Dermis microvascular lymphatic vessel endothelial cell (primary cell): ENCODE measurements around the gene TENM3. TPM values are rescaled to one million over a fixed set of nuclear protein-coding genes. Genes with fewer than 3 reads are reported as not detected.

Experiments used
- DNase-seq, 2 donors: peaks; one replicate each; pipeline versions ENCODE4 v3.0.0 to v3.0.0-alpha.2; 2010; ENCODE audit warnings: low read depth in 2 of 2
- total RNA-seq: library from RNA; depleted of rRNA; stranded (reverse); fragments of >200 nt; gene quantifications from 2 replicates; pipeline ENCODE4 v1.2.1, GENCODE V29; 2014

TENM3 gene
- total RNA-seq, 1 donor from 2014 or later: 10.3 TPM

DNA sequence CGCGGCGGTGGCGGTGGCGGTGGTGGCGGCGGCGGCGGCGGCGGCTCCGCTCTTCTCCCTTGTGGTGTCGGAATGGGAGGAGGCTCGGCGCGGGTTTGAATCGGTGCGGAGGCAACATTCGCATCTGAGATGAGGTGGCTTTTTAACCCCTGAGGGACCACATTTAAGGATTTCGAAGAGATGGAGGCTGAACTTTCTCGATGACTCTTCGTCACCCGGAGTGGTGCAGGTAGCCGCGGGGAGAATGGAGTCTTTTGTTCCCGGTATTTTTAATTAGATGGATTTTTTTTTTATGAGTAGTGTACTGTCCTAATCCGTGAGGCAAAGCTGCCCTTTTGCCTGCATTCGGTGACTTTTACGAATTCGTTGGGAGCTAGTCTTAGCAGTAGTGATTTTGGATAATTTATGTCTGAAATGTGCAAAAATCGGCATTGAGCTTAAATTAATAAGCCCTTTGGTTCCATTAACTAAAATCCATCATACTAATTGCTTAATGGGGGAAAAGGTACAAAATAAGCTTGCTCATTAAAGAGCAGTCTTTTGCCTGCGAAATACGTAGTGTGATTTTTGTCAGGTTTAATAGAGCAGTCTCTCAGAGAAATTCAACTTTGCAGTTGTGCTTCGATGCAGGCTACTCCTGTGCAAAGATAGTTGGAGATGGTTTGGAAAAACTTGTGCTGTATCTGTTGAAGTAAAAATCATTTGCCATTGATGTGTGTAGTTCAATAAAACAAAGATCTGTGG is 206.2 kb downstream of the TENM3 start:
- peak in 1 of 2 donors; percentile 6 for DNase-seq

DNA sequence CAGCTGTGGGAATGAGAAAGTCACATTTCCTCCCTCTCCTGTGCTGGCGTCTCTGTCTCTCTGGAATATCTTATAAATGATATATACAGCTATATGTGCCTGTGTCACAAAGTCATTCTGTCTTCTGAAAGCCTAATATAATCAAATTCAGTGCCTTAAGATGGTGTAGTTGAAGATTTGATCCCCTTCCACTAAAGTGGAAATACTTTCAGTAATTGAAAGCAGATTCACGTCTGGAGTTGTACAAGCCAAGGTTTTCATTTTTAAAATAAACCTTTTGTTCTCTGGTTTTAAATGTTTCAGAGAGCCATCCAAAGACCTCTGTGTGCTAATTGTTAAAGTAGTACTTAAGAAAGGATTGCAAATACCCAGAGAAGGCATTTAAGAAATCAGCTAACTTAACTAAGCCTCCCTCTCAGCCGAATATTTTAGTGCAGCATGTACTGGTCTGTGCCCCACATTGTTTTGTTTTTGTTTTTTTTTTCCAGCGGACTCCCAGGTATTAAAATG is 206.8 kb downstream of the TENM3 start:
- no peak for DNase-seq

DNA sequence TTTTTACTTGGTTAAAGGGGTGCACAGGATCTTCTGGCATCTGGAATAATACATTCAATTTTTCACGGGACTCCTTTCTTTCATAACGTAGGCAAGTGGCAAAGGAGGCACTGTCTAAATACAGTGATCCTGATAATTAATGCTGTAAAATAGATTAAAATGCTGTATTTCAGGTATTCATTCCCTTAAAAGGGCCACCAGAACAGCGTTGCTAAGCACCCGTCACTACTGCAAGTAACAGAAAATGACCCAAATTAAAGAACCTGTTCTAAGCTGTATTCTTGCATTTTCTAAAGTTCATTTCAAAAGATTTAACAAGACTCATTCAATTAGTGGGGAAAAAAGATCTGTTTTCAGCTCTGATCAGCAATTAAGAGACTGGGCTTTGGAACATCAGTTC is 208.2 kb downstream of the TENM3 start:
- no peak for DNase-seq

DNA sequence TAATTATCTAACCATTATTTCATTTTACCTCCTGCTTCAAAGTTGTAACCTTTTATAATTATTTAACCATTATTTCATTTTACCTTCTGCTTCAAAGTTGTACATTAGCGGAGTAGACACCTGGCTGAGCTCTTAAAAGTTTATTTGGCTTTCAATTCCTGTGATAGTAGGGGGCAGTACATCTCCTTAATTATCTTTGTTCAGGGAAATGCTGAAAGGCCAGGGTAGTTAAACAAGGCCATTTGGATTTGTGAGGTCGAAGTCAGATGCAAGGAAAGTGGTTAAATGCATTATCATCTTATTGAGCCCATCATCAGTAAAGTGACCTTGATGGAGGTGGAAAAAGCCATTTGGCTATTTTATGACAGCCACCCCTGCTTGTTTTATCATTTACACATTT is 210.6 kb downstream of the TENM3 start:
- DNase-seq: no peak

DNA sequence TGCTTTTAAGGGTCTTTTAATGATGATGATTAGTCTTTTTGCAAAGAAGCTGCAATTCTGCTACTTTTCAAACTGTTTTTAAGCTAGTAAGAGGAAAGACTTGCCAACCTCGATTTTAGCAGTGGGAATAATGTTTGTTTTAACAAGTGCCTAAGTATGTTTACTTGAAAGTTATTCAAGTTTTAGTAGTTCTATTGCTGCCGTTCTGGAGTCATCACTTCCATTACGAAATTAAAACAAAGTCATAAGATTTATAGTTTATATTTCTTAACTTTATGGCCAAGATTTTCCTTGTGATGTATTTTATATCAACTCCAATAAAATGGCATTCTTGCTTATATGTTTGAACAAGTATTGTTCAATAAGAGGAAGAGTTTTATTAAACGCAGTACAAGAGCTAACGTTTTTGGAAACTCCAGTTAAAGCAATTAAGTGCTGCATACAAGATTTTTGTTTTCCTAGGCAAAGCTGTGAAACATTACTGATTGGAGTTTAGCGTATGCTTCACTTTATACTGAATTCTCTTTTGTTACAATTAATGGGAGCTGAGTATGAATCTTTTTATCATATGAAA is 211.3 kb downstream of the TENM3 start:
- DNase-seq: no peak

DNA sequence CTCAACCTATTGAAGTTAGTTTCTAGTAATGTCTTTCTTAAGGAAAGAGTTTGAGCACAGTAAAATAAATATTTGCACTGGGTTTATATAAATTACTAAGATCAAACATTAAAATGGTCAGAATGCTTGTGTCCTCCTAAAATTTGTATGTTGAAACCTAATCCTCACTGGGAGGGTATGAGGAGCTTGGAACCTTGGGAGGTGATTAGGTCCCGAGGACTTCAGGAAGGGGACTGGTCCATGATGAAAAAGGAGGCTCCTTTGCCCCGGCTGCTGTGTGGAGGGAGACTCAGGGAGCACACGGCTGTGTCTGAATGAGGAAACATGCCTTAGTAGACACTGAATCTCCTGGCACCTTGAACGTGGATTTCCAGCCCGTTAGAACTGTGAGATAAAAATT is 221.9 kb downstream of the TENM3 start:
- DNase-seq: no peak

DNA sequence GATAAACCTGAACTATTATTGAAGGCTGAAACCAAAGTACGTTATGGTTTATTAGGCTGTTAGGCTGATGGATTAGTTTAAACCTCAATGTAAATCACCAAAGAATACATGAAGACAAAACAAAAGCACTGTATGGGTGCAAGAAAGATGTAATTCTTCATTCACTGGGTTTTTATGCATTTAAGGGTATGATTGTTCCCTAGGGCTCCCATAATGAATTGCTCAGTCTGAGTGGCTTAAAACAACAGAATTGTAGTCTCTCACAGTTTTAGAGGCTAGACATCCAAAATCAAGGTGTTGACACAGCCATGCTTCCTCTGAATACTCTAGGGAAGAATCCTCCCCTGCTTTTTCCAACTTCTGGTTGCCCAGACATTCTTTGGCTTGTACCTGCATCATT is 222.8 kb downstream of the TENM3 start:
- no peak for DNase-seq

DNA sequence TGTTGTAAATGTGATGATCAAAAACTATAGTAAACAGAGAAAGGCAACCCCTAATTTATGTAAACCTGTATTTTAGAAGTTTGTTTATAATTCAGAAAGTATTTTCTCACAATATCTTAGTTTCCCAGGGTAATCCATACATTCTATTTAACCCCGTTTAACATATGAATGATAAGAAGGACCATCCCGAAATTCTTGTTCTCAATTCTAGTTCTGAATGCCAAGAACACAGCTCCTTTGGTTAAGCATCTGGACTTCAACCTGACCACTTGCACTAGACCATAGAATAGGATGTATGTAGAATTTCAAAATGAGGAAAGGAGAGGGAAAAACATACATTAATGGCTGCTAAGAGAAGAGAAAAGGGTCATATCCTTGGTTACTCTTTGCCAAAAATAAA is 227.0 kb downstream of the TENM3 start:
- DNase-seq: no peak

DNA sequence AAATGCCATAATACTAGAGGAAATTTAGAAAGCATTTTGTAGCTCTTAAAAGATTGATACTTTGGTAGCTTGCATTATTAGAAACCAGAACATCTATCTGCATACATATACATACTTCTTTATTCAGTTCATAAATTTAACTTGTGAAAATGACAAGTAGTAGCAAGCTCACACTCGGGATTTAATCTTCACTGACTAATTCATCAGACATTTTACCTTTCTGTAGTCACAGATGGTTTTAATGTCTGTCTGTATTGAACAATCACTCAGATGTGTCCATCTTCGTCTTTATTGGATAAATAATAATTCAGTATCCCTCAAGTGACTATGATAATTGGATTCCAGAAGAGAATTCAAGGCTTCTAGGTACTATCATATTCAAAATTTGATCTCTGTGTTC is 232.3 kb downstream of the TENM3 start:
- no peak for DNase-seq

DNA sequence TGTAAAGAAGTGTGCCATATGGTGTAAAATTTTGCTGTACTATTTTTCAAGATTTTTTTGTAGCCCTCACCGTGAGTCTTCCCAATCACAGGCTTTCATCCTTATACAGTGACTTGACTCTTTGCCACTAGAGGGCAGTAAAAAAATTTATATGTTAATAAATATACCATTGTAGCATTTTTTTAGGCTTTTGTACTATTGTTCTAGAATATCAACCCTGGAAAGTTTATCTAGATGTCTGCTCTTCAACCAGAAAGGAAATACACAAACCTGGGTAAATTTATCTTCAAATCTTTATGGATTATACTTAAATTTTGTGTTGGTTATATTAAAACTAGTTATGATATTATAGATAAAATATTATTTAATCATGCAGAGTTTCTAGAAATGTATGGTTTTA is 235.3 kb downstream of the TENM3 start:
- peak; percentile 44 to 62 for DNase-seq

DNA sequence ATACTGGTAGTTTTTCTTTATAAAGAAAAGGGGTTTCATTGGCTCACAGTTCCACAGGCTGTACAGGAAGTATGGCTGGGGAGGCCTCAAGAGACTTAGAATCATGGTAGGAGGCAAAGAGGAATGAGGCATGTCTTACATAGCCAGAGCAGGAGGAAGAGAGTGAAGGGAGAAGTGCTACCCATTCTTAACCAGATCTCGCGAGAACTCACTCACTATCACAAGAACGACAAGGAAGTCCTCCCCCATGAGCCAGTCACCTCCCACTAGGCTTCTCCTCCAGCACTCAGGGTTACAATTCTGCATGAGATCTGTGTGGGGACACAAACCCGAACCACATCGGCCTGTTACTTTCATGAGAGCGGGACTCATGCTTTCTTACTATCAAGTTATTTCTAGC is 240.5 kb downstream of the TENM3 start:
- DNase-seq: no peak

DNA sequence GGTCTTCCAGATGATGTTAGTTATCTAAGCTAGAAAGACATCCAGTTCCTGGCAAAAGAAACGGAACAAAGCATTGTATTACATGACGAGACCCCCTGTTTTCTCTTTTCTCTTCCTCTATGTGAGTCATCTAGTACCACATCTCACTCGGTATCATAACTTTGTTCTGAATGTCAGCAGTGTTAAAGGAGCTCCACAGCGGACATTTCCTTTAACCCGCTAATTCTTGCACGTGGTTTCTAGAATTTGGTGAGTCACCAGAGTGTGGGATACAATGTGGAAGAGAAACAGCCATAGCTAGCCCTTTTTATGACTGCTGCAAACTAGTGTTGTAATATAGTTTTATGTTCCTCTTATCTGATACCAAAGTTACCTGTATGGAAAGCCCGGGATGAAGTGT is 243.7 kb downstream of the TENM3 start:
- no peak for DNase-seq

DNA sequence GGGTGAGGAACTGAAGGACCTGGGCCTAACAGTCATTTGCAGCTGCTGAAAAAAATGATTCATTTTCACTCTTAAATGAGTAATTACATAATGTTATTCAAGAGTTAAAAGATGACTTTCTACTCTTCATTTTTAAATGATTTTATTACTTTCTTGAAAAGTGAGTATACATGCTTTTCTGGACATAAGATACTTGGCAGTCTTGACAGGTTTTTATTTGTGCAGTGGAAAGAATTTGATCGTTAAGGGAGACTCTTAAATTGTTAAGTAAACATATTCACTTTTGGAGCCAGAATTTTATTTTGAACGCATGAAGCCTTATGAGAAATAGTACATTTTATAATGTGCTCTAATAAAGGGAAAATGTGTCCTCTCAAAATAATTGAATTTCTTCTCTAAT is 245.7 kb downstream of the TENM3 start:
- DNase-seq: no peak

DNA sequence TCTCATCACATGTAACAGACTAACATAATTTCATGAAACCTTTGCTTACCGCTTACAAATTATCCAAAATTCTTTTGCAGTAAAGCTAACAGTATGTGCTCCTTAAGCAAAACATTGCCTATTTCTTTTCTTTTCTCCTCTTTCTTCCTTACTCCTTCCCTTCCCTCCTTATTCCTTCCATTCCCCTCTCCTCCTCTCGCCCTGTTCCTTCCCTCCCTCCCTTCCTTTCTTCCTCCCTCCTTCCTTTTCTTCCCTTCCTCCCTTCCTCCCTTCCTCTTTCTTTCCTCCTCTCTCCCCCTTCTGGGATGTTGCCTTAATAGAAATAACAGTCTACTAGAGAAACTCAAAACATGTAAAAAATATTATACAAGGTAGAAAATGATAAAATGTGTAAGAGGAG is 246.4 kb downstream of the TENM3 start:
- no peak for DNase-seq

DNA sequence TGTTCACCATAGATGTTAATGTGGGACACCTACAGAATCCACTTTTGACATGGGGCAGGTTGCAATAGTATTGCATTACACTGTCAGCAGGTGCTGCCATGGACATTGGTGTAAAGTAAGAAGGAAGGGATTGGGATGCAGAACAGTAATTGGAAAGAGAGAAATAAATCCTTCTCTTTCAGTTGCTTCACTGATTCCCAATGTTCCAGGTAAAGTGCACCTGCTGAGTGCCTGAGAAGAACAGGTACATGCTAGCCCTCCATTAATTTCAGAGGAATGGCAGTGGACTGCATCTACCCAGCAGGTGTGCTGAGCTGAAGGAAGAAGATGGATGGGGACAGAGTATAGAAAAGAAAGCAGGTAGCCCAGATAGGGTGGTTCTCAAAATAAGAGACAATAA is 248.5 kb downstream of the TENM3 start:
- DNase-seq: no peak

DNA sequence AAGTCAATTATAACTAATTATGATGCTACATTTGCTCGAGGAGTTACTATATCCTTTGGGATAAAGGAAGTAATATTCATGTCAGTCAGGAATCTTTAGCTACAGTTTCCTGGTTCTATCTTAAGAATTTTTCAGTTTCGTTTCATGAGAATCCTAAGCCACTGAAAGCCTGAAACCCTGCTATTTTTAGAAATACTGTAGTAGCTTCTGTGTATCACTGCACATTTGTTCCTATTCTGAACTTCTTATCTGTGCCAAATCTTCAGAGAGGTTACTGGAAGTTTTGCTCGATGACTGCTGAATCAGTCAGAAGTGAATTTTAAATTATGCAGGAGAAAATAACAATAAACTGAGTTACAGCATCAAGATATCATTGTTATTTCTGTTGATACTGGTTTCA is 249.2 kb downstream of the TENM3 start:
- DNase-seq: no peak

DNA sequence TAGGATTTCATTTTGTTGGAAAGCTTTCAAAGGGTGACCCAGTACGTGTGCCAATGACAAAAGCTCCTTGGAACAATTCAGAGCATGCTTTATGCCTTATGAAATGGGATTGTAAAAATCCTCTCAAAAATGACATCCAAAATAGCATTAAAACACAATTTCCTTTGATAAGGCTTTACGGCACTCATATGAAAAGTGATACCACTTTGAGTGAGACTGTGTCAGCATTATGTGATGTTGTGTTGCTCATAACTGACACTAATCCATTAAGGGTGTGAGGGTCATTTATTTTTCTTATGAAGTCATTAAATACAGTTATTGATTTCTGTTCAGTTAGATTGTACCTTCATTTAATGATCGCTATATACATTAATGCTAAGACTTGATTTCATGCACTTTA is 250.2 kb downstream of the TENM3 start:
- DNase-seq: no peak

DNA sequence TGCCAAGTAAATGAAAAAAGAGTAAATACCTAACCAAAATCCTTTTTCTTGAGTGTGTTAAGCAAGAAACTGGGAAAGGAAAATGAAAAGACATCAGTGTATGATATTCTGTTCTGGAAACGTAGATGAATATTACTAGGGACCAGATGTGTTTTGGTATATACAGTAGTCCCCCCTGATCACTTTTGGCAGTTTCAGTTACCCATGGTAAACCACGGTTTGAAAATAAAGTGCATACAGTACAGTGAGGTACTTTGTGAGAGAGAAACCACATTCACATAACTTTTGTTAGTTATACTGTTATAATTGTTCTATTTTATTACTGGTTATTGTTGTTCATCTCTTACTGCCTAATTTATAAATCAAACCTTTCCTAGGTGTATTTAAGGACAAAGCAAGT is 250.9 kb downstream of the TENM3 start:
- DNase-seq: no peak

DNA sequence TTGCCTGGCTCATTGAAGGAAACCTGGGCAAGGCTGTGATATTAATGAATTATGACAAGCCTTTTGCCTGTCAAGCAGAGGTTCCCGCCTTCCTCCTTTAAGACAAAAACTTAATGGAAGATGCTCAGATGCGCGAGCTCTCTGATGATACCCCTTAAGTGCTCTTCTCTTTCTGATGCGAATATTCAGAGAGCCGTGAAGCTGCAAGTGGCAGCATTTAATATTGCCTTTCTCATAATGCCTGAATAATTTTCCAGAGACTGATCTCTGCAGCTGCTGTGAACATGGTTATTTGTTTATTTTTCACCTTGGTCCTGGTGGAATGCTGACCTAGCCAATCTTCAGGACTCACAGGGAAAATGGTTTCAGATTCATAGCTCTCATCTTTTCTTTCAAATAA is 251.8 kb downstream of the TENM3 start:
- DNase-seq: no peak

DNA sequence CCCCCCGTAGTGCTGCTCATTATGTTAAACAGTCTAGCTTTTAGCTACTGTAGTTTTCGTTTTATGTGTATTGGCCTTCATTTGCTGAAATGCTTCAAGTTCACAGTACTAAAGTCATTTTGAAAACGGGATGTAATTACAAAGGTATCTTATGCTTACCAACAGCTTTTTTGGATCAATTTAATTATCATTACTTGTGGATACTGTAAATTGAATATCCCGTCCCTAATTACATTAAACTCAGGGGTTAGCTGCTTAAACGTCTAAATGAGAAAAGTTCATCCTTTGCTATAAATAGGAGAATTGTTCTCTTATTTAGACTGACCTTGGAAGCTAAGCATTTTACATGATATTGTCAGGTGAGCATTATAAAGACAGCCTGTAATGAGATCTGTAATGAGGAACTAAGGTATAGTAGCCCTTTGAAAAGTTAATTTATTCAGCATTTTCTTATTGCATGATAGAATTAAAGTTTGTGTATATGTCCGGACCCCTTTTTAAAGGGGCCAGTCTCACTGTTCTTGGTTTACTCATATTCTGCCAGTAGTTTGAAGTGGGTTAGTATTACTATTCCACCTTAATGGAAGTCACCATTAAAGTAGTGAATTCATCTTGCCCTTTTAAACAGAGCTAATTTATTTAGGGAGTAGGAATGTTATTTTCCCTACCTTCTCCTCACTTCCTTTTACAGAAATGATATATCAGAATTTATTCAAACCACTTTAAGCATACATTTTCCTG is 252.6 kb downstream of the TENM3 start:
- DNase-seq: no peak

DNA sequence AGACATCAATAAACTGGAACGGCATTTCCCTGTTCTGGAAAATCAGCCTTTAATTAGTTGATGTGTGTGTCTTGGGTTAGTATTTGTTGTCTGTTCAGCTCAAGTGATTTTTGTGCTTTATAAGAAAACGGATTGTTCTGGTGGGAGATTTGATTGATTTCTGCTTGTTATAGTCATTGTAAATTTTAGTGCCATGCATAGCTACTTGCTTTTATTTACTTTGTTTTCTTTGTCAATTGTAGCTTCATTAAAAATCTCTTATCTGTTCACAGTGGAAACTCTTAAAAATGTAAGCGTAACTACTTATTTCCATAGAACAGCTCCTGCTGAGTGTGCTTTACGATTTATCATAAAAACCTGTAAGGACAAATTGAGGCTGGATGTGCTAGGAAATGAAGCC is 253.2 kb downstream of the TENM3 start:
- no peak for DNase-seq

DNA sequence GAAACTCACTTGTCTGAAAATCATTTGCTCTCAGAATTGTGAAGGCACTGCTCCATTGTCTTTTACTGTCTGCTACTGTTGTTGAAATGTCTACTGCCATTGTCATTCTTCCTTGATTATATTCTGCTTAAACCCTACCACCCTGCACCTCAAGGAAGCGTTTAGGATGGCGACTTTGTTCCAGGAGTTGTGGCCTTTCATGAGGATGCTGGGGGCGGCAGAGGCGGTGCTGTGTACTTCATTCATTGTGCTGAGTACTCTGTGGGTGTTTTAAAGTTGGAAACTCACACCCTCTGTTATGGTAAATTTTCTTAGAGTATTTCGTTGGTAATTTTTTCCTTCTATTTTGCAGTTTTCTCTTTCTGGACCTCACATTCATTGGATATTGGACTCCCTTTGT is 258.9 kb downstream of the TENM3 start:
- no peak for DNase-seq

DNA sequence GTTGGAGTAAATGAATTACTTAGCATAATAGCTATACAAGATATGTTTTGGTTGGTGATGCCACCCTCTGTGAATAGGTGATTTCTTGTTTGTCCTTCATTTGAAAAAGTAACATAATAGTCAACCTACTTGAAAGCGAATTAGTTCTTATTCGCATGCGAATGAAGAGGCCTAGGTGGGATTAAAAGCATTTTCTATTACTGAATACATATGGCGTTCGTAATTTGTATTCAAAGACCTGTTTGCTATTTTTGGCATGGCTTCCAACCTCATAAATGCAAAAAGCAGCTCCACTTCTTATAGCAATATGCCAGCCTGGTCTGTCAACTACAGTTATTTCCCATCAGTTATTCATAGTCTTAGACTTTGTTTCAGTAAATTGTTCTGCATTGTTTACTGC is 261.3 kb downstream of the TENM3 start:
- no peak for DNase-seq
